ENCODE results near the gene SLX9.

GRCh38 chr21:44964381-44964780 is 24.6 kb downstream of the SLX9 start:
- TF ChIP-seq, protein P1, sequence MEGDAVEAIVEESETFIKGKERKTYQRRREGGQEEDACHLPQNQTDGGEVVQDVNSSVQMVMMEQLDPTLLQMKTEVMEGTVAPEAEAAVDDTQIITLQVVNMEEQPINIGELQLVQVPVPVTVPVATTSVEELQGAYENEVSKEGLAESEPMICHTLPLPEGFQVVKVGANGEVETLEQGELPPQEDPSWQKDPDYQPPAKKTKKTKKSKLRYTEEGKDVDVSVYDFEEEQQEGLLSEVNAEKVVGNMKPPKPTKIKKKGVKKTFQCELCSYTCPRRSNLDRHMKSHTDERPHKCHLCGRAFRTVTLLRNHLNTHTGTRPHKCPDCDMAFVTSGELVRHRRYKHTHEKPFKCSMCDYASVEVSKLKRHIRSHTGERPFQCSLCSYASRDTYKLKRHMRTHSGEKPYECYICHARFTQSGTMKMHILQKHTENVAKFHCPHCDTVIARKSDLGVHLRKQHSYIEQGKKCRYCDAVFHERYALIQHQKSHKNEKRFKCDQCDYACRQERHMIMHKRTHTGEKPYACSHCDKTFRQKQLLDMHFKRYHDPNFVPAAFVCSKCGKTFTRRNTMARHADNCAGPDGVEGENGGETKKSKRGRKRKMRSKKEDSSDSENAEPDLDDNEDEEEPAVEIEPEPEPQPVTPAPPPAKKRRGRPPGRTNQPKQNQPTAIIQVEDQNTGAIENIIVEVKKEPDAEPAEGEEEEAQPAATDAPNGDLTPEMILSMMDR (IDR thresholded peaks at IDR 0.05), result no peak
- TF ChIP-seq ZFX (IDR thresholded peaks at IDR 0.05; ENCODE audit: borderline replicate concordance), result no peak
